WERI-Rb-1 (cell line): ENCODE measurements around the gene CAPN14.

Experiments used
- DNase-seq: peaks from one replicate; pipeline ENCODE4 v3.0.0-alpha.2; 2020
- H3K27ac ChIP-seq: fragments of 250-450 bp; sonication (Bioruptor Pico); 2 replicates; pipeline ENCODE4 v1.5.1; 2020; ENCODE audit warnings: mild to moderate bottlenecking, moderate library complexity
- H3K27me3 ChIP-seq: fragments of 250-450 bp; sonication (Bioruptor Pico); 2 replicates; pipeline ENCODE4 v1.5.1; 2021; ENCODE audit warnings: mild to moderate bottlenecking, low read depth, moderate library complexity; ENCODE audit not compliant: insufficient read depth, severe bottlenecking
- H3K36me3 ChIP-seq: fragments of 250-450 bp; sonication (Bioruptor Pico); 2 replicates; pipeline ENCODE4 v1.5.1; 2020; ENCODE audit warnings: mild to moderate bottlenecking, moderate library complexity
- H3K4me3 ChIP-seq: 2 replicates; pipeline ENCODE4 v1.5.1; 2011; ENCODE audit warnings: low read depth, mild to moderate bottlenecking, control low read depth, low read length
- H3K9me3 ChIP-seq: fragments of 250-450 bp; sonication (Bioruptor Pico); 2 replicates; pipeline ENCODE4 v1.5.1; 2021; ENCODE audit warnings: mild to moderate bottlenecking, moderate library complexity; ENCODE audit not compliant: severe bottlenecking
- CTCF ChIP-seq: IDR thresholded peaks from 2 replicates; pipeline ENCODE4 v1.5.1; 2011; ENCODE audit warnings: low read depth, mild to moderate bottlenecking, control low read depth, inconsistent platforms, low read length

Gene CAPN14

GRCh38 chr2:31240381-31241365, 23.4 kb upstream of the CAPN14 start:
- no peaks in the 10 kb centered on the region for H3K27me3 ChIP-seq
- H3K9me3 ChIP-seq = no peaks in the 10 kb centered on the region
- H3K36me3 ChIP-seq = no peaks in the 10 kb centered on the region
- TF ChIP-seq CTCF = no peak
- no peak overlapping the region for H3K4me3 ChIP-seq
- DNase-seq = no peak
- H3K27ac ChIP-seq = no peak overlapping the region

- Histone ChIP-seq H3K36me3 (no peaks in the 10 kb centered on the region), H3K27me3 (no peaks in the 10 kb centered on the region), H3K4me3 (no peak overlapping the region), H3K9me3 (no peaks in the 10 kb centered on the region), H3K27ac (no peak overlapping the region)
- no peak for DNase-seq
- TF ChIP-seq CTCF = no peak
Observed at GRCh38 chr2:31239593-31240177, 22.4 kb upstream of the CAPN14 start.

GRCh38 chr2:31238906-31239592, 21.7 kb upstream of the CAPN14 start:
- Histone ChIP-seq H3K27me3 (no peaks in the 10 kb centered on the region), H3K9me3 (no peaks in the 10 kb centered on the region), H3K4me3 (no peak overlapping the region), H3K27ac (no peak overlapping the region), H3K36me3 (no peaks in the 10 kb centered on the region)
- no peak for TF ChIP-seq CTCF
- DNase-seq = no peak

GRCh38 chr2:31238126-31238905, 21.0 kb upstream of the CAPN14 start:
- H3K9me3 ChIP-seq = no peaks in the 10 kb centered on the region
- no peak for TF ChIP-seq CTCF
- DNase-seq = no peak
- H3K36me3 ChIP-seq = no peaks in the 10 kb centered on the region
- H3K27me3 ChIP-seq = no peaks in the 10 kb centered on the region
- no peak overlapping the region for H3K4me3 ChIP-seq
- H3K27ac ChIP-seq = no peak overlapping the region

GRCh38 chr2:31237348-31238017, 20.2 kb upstream of the CAPN14 start:
- no peak for TF ChIP-seq CTCF
- Histone ChIP-seq H3K27ac (no peak overlapping the region), H3K9me3 (no peaks in the 10 kb centered on the region), H3K27me3 (no peaks in the 10 kb centered on the region), H3K36me3 (no peaks in the 10 kb centered on the region), H3K4me3 (no peak overlapping the region)
- no peak for DNase-seq
